GM18861 (cell line): ENCODE measurements around the gene CACNB4.

Source experiments
- ATAC-seq: cut with Tn5 transposase; IDR thresholded peaks from one replicate; pipeline ENCODE4 v1.9.1; 2021; ENCODE audit not compliant: unreplicated experiment

Gene CACNB4

DNA sequence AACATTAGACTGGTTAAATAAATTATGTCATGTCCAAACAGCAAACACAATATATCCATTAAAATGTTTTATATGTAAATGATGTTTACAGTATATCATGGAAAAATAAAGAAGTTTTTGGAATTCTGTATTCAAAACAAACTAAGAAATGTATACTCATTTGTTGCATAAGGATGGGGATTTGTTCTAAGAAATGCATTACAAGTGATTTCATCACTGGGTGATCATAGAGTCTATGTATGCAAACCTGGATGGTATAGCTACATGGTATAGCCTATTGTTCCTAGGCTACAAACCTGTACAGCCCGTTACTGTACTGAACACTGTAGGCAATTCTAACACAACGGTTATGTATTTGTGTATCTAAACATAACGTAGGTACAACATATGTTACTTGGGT is 305.7 kb downstream of the CACNB4 start:
- no peak for ATAC-seq

DNA sequence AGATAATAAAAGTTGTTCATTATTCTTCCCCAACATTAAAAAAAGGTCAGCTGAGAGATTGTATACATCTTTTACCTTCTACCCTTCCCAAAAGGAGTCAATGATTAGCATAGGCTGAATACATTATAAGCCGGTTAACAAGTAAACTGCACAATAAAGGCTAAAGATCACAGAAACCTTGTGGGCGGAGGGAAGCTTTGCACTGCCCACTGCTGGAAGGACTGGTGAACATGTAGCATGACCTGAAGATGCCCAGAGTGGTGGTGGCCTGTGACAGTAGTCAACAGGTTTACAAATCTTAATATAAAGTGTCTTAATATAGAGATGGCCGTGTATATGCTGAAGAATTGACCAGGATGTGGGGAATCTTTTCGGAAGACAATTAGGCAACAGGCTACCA is 306.3 kb downstream of the CACNB4 start:
- ATAC-seq, result no peak

DNA sequence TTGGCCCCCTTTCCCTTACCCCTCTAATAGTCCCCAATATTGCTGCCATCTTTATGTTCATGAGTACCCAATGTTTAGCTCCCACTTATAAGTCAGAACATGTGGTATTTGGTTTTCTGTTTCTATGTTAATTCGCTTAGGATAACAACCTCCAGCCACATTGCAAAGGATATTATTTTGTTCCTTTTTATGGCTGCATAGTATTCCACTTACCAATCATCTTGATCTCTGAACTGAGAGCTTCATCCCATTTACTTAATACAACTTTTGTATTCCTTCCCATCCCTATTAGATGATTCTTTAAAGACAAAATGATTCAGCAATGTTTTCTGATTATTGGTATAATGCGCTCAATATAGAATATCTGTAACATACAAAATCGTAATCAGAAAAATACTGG is 307.3 kb downstream of the CACNB4 start:
- ATAC-seq, result no peak

DNA sequence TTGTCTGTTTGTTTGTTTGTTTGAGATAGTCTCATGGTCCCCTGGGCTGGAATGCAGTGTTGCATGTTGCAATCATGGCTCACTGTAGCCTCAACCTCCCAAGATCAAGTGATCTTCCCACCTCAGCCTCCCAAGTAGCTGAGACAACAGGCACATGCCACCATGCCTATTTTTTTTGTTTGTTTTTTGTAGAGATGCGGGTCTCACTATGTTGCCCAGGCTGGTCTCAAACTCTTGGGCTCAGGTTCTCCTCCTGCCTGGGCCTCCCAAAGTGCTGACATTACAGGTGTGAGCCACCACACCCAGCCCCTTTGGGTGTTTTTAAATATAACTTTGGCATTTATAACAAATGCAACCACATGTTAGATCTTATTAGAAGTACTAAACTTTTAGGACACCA is 308.2 kb downstream of the CACNB4 start:
- ATAC-seq, result no peak

DNA sequence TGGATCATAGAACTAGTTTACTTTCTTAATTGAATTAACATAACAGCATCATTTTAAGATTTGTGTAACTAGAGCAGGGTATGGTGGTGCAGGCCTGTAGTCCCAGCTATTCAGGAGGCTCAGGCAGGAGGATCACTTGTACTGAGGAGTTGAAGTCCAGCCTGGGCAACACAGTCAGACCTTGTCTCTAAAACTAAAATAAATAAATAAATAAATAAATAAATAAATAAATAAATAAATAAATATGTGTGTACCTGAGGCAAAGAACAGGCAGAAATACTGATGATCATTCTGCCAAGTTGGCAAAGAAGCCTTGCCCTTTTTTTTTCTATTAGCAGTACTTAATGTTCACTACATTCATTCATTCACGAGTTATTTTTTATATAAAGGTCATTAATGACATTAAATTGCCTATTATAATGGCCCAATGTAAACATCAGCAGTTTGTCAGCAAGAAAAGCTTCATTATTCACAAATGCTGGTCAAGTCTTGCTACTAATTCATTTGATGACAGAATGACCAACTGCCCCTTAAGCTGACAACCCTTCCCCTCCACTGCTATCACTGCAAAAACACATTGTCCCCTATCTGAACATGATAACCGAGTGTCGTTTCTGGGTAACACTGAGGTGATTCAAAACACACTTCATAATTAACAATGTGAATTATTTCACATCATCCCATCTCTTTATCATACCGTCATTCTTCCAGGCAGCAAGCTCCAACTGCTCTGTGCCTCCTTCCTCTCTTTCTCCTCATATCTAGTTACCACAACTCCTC is 309.6 kb downstream of the CACNB4 start:
- no peak for ATAC-seq

DNA sequence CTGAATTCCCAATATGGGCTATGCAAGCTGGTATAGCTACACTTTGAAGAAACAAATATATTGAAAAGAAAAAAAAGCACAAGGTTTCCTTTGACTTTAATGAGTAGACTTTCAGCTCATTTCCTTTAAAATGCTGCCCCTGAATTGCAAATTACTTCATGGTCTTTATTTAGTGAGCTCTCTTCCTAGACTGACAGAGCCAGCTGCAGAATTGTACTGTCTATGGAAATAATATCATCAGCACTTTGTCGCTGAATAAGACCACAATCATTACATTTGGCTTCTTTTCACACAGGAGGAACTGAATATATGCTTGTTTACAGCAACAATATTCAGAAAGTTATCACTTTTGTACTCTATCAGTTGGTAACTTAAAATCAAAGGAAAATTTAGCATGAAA is 312.4 kb downstream of the CACNB4 start:
- no peak for ATAC-seq

DNA sequence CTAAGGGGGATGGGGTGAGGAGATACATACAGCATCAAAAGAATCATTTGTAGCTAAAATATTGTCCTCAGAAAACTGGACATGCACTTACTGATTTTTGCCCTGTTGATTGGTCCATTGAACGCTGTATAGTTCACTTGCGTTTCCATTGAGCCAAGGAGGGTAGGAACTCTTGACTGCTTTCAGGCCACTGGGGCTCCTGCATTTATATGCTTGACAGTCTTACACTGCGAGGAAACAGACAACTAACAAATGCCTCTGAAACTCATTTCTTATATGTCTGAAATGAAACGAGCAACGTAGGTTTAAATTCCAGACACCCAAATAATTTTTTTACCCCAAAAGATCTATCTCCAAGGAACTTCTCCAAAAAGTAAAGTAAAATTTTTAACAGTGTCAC is 312.8 kb downstream of the CACNB4 start:
- no peak for ATAC-seq

DNA sequence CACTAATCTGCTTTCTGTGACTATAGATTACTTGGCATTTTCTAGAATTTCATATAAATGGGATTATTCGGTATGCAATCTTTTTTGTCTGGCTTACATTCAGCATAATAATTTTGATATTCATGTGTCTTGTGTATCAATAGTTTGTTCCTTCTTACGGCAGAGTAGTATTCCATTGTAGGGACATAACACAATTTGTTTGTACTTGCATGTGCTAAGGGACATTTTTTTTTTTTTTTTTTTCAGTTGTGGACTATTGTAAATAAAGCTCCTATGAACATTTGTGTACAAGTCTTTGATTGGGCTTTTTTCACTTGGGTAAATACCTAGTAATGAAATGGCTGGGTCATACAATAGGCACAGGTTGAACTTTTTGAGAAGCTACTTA is 315.7 kb downstream of the CACNB4 start:
- no peak for ATAC-seq
